Endothelial cell of umbilical vein (primary cell): ENCODE measurements around the gene GTF2IRD1.

Source experiments
- POLR2A ChIP-seq: IDR thresholded peaks from 2 replicates; pipeline ENCODE4 v1.6.1; 2012; ENCODE audit warnings: low read depth, mild to moderate bottlenecking, control low read depth, low read length
- POLR2AphosphoS5 ChIP-seq: IDR thresholded peaks from 2 replicates; pipeline ENCODE4 v1.6.1; 2012; ENCODE audit warnings: low read depth, mild to moderate bottlenecking, control low read depth, low read length, moderate library complexity; ENCODE audit not compliant: insufficient read depth

- TF ChIP-seq POLR2AphosphoS5 (no peak), POLR2A (no peak)
Measured at GRCh38 chr7:74475243-74475986, 21.7 kb downstream of the GTF2IRD1 start.
